Fibroblast of lung (primary cell): Measurements from ENCODE around the gene EYA3.

Experiments
- CTCF ChIP-seq, 2 donors: IDR thresholded peaks in 1 of 2; conservative IDR thresholded peaks in 1 of 2; 1 replicate in 1 of 2; 2 replicates in 1 of 2; pipeline ENCODE4 v1.5.1; 2011 to 2012; ENCODE audit warnings: low read length in 2 of 2, control low read depth in 1 of 2, inconsistent platforms in 1 of 2, low read depth in 1 of 2, mild to moderate bottlenecking in 1 of 2
- EZH2 ChIP-seq: IDR thresholded peaks from 2 replicates; pipeline ENCODE4 v1.5.1; 2012; ENCODE audit warnings: low read length, control low read depth, mild to moderate bottlenecking; ENCODE audit errors: missing control alignments

- TF ChIP-seq CTCF (conservative IDR thresholded peaks at IDR 0.05 in 1 of 2, IDR thresholded peaks at IDR 0.05 in 1 of 2; ENCODE audit: low read depth in 1 of 2, low read length in 2 of 2): no peak
- no peak for TF ChIP-seq EZH2
Observed at GRCh38 chr1:27970401-27970800, 118.0 kb downstream of the EYA3 start.
